SK-N-SH treated with all-trans-retinoic acid at 6 μM for 48 hours (cell line): ENCODE results near the gene CCDC137.
A peak's percentile ranks its signal among the peaks of the same experiment; 100 is the strongest.

ENCODE experiments used
- ATAC-seq: fragments of 200-7000 bp; cut with Tn5 transposase; 3 replicates; pipeline ENCODE4 v1.9.1; 2020; ENCODE audit warnings: mild to moderate bottlenecking, moderate library complexity
- ARNTL ChIP-seq: fragments of 450-650 bp; formaldehyde crosslinking; IDR thresholded peaks from 2 replicates; pipeline ENCODE4 v1.5.0; 2020; ENCODE audit warnings: low read depth, mild to moderate bottlenecking, moderate library complexity, borderline replicate concordance
- BACH2 ChIP-seq: fragments of 250-450 bp; sonication (Bioruptor Pico); IDR thresholded peaks from 2 replicates; pipeline ENCODE4 v1.9.0; 2021; ENCODE audit warnings: mild to moderate bottlenecking, borderline replicate concordance
- ESRRG ChIP-seq: fragments of 250-450 bp; sonication (Bioruptor Pico); IDR thresholded peaks from 2 replicates; pipeline ENCODE4 v1.6.1; 2021; ENCODE audit warnings: mild to moderate bottlenecking
- ISL1 ChIP-seq: fragments of 250-450 bp; sonication (Bioruptor Pico); IDR thresholded peaks from 2 replicates; pipeline ENCODE4 v2.1.2; 2022; ENCODE audit warnings: mild to moderate bottlenecking, moderate library complexity
- OSR1 ChIP-seq: fragments of 250-450 bp; sonication (Bioruptor Pico); IDR thresholded peaks from 2 replicates; pipeline ENCODE4 v1.8.0; 2022; ENCODE audit warnings: moderate library complexity, mild to moderate bottlenecking, inconsistent platforms
- TOX ChIP-seq: fragments of 250-450 bp; sonication (Bioruptor Pico); IDR thresholded peaks from 2 replicates; pipeline ENCODE4 v1.8.0; 2021; ENCODE audit warnings: mild to moderate bottlenecking, moderate library complexity, borderline replicate concordance
- ZC3H10 ChIP-seq: fragments of 250-450 bp; sonication (Bioruptor Pico); IDR thresholded peaks from 2 replicates; pipeline ENCODE4 v1.5.1; 2021; ENCODE audit warnings: mild to moderate bottlenecking, moderate library complexity
- ZFP3 ChIP-seq: fragments of 250-450 bp; sonication (Bioruptor Pico); IDR thresholded peaks from 2 replicates; pipeline ENCODE4 v1.5.0; 2020; ENCODE audit warnings: mild to moderate bottlenecking, moderate library complexity
- ZNF565 ChIP-seq: fragments of 450-650 bp; formaldehyde crosslinking; conservative IDR thresholded peaks from 2 replicates; pipeline ENCODE4 v1.5.0; 2020; ENCODE audit warnings: low read depth, mild to moderate bottlenecking, moderate library complexity
- ZNF70 ChIP-seq: fragments of 450-650 bp; formaldehyde crosslinking; IDR thresholded peaks from 2 replicates; pipeline ENCODE4 v1.5.0; 2020; ENCODE audit warnings: mild to moderate bottlenecking, moderate library complexity
- ZNF8 ChIP-seq: fragments of 450-650 bp; formaldehyde crosslinking; IDR thresholded peaks from 2 replicates; pipeline ENCODE4 v1.5.0; 2020; ENCODE audit warnings: mild to moderate bottlenecking, moderate library complexity
- TF ChIP-seq, protein P1 (sequence below): fragments of 250-450 bp; sonication (Bioruptor Pico); IDR thresholded peaks from 2 replicates; pipeline ENCODE4 v1.8.0; 2020; ENCODE audit warnings: mild to moderate bottlenecking, moderate library complexity, borderline replicate concordance
- TF ChIP-seq, protein P2 (sequence below): fragments of 250-450 bp; sonication (Bioruptor Pico); IDR thresholded peaks from 2 replicates; pipeline ENCODE4 v1.5.0; 2020; ENCODE audit warnings: mild to moderate bottlenecking, moderate library complexity
- TF ChIP-seq, protein P3 (sequence below): fragments of 250-450 bp; sonication (Bioruptor Pico); IDR thresholded peaks from 2 replicates; pipeline ENCODE4 v1.5.1; 2021; ENCODE audit warnings: mild to moderate bottlenecking, moderate library complexity
- TF ChIP-seq, protein P4 (sequence below): fragments of 250-450 bp; sonication (Bioruptor Pico); IDR thresholded peaks from 2 replicates; pipeline ENCODE4 v1.5.1; 2020; ENCODE audit warnings: low read depth, mild to moderate bottlenecking, moderate library complexity

The CCDC137 gene

DNA sequence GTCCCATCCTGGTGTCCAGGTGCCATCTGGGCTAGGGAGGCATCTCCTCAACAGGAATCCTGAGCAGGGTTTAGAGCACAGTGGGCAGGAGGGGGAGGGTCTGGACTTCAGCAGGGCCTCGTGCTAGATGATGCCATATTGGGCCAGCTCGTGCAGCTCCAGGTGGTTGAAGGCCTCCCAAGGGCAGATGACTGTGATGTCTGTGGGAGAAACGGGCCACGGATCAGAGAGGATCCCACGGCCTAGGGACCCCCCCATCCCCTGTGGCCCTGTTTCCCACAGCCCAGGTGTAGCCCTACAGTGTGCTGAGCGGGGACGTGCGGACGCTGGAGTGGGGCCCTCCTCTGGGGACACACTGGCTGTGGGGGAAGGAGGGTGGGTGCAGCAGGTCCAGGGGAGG, 15.6 kb upstream of the CCDC137 start (continued):
- TF ChIP-seq, protein P1, sequence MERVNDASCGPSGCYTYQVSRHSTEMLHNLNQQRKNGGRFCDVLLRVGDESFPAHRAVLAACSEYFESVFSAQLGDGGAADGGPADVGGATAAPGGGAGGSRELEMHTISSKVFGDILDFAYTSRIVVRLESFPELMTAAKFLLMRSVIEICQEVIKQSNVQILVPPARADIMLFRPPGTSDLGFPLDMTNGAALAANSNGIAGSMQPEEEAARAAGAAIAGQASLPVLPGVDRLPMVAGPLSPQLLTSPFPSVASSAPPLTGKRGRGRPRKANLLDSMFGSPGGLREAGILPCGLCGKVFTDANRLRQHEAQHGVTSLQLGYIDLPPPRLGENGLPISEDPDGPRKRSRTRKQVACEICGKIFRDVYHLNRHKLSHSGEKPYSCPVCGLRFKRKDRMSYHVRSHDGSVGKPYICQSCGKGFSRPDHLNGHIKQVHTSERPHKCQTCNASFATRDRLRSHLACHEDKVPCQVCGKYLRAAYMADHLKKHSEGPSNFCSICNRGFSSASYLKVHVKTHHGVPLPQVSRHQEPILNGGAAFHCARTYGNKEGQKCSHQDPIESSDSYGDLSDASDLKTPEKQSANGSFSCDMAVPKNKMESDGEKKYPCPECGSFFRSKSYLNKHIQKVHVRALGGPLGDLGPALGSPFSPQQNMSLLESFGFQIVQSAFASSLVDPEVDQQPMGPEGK (CRISPR knock-in tag) = no peak
- TF ChIP-seq, protein P2, sequence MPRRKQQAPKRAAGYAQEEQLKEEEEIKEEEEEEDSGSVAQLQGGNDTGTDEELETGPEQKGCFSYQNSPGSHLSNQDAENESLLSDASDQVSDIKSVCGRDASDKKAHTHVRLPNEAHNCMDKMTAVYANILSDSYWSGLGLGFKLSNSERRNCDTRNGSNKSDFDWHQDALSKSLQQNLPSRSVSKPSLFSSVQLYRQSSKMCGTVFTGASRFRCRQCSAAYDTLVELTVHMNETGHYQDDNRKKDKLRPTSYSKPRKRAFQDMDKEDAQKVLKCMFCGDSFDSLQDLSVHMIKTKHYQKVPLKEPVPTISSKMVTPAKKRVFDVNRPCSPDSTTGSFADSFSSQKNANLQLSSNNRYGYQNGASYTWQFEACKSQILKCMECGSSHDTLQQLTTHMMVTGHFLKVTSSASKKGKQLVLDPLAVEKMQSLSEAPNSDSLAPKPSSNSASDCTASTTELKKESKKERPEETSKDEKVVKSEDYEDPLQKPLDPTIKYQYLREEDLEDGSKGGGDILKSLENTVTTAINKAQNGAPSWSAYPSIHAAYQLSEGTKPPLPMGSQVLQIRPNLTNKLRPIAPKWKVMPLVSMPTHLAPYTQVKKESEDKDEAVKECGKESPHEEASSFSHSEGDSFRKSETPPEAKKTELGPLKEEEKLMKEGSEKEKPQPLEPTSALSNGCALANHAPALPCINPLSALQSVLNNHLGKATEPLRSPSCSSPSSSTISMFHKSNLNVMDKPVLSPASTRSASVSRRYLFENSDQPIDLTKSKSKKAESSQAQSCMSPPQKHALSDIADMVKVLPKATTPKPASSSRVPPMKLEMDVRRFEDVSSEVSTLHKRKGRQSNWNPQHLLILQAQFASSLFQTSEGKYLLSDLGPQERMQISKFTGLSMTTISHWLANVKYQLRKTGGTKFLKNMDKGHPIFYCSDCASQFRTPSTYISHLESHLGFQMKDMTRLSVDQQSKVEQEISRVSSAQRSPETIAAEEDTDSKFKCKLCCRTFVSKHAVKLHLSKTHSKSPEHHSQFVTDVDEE (CRISPR knock-in tag) = no peak
- no peak for TF ChIP-seq ZNF70 (CRISPR knock-in tag)
- TF ChIP-seq ZNF565 (CRISPR knock-in tag) = no peak
- TF ChIP-seq ZNF8 (CRISPR knock-in tag) = no peak
- TF ChIP-seq ESRRG (CRISPR knock-in tag) = no peak
- TF ChIP-seq TOX (CRISPR knock-in tag) = no peak
- no peak for TF ChIP-seq OSR1 (CRISPR knock-in tag)

DNA sequence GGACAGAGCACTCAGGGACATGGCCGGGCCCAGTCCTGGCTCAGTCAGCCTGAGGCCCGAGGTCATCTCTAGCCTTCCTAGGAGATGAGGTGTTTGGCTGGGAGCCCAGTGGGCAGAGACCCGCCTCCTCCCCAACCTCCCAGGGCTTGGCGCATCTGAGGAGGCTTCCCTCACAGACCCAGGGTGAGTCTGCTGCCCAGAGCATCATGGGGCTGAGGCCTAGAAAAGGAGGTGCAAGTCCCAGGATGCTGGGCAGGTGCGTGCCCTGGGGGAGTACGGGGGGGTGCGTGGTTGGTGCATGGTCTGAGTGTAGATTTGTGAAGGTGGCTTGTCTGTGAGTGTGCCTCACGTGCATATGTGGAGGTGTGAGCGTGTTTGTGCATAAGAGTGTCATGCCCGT, 14.8 kb upstream of the CCDC137 start:
- ATAC-seq = peak; percentile 91
- TF ChIP-seq TOX (CRISPR knock-in tag) = no peak
- TF ChIP-seq, protein P2 (CRISPR knock-in tag) = no peak
- no peak for TF ChIP-seq ISL1 (CRISPR knock-in tag)
- 0 out of 2 replicates have a peak, but pooled peaks have one; percentile 25 for TF ChIP-seq ZFP3 (CRISPR knock-in tag)
- TF ChIP-seq, protein P3, sequence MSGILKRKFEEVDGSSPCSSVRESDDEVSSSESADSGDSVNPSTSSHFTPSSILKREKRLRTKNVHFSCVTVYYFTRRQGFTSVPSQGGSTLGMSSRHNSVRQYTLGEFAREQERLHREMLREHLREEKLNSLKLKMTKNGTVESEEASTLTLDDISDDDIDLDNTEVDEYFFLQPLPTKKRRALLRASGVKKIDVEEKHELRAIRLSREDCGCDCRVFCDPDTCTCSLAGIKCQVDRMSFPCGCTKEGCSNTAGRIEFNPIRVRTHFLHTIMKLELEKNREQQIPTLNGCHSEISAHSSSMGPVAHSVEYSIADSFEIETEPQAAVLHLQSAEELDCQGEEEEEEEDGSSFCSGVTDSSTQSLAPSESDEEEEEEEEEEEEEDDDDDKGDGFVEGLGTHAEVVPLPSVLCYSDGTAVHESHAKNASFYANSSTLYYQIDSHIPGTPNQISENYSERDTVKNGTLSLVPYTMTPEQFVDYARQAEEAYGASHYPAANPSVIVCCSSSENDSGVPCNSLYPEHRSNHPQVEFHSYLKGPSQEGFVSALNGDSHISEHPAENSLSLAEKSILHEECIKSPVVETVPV = no peak
- no peak for TF ChIP-seq ZNF8 (CRISPR knock-in tag)
- no peak for TF ChIP-seq ARNTL

DNA sequence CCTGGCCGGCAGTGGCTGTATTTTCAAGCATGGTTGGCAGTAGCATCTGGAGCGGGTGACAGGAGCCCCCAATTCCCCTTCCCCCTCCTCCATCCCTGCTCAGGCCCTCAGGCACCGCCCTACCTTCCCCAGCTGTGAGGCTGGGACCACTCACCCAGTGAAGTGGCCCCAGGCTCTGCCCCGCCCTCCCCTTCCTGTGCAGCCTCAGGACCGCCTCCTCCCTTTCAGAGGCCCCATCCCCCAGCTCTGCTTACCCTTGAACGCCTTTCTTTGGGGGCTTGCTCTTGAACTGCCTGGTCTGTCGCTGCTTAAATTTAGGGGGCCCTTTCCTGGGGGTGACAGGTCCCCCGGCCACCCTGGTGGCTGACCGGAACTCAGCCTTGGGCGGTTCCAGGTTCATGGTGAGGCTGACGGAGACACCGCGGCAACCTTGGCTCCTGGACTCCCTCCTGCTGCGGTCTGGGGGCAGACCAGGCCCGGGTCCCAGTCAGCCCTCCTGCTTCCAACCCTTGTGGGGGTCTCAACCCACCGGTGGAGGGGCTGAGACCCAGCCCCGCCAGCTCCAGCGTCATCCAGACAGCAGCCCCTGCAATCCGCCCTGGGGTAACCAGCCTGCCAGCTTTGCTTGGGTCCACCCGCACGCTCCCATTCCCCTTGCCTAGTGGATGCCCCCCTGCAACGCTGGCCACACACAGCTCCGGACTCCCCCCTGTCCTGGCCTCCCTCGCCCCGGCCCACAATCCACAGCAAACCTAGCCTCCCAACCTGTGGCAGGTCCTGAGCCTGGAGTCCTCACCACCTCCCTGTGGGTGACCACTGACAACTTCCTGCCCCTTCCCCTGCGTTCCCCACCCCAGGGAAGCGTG, 13.4 kb upstream of the CCDC137 start:
- TF ChIP-seq OSR1 (CRISPR knock-in tag) (no peak), ISL1 (CRISPR knock-in tag) (no peak), BACH2 (CRISPR knock-in tag) (no peak), ESRRG (CRISPR knock-in tag) (no peak), ZC3H10 (no peak)
- TF ChIP-seq, protein P2 (CRISPR knock-in tag) = no peak
- TF ChIP-seq, protein P1 (CRISPR knock-in tag) = no peak
- TF ChIP-seq, protein P4, sequence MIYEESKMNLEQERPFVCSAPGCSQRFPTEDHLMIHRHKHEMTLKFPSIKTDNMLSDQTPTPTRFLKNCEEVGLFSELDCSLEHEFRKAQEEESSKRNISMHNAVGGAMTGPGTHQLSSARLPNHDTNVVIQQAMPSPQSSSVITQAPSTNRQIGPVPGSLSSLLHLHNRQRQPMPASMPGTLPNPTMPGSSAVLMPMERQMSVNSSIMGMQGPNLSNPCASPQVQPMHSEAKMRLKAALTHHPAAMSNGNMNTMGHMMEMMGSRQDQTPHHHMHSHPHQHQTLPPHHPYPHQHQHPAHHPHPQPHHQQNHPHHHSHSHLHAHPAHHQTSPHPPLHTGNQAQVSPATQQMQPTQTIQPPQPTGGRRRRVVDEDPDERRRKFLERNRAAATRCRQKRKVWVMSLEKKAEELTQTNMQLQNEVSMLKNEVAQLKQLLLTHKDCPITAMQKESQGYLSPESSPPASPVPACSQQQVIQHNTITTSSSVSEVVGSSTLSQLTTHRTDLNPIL (CRISPR knock-in tag) = no peak
- ATAC-seq = no peak
